NCI-H524 (cell line): ENCODE measurements around the gene PCDHA8.
A peak's percentile ranks its signal among the peaks of the same experiment; 100 is the strongest.
"Not testable (repeated sequence)": the region's sequence is repeated elsewhere in the genome, so short reads cannot be mapped to it uniquely, and the experiment has no call there.

Source experiments
- DNase-seq, 2 experiments: peaks; one replicate each; lab custom pipeline; 2025; lab: John Stamatoyannopoulos, UW

PCDHA8 gene, protein sequence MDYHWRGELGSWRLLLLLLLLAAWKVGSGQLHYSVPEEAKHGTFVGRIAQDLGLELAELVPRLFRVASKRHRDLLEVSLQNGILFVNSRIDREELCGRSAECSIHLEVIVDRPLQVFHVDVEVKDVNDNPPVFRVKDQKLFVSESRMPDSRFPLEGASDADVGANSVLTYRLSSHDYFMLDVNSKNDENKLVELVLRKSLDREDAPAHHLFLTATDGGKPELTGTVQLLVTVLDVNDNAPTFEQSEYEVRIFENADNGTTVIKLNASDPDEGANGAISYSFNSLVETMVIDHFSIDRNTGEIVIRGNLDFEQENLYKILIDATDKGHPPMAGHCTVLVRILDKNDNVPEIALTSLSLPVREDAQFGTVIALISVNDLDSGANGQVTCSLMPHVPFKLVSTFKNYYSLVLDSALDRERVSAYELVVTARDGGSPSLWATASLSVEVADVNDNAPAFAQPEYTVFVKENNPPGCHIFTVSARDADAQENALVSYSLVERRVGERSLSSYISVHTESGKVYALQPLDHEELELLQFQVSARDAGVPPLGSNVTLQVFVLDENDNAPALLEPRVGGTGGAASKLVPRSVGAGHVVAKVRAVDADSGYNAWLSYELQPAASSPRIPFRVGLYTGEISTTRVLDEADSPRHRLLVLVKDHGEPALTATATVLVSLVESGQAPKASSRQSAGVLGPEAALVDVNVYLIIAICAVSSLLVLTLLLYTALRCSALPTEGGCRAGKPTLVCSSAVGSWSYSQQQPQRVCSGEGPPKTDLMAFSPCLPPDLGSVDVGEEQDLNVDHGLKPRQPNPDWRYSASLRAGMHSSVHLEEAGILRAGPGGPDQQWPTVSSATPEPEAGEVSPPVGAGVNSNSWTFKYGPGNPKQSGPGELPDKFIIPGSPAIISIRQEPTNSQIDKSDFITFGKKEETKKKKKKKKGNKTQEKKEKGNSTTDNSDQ

DNA sequence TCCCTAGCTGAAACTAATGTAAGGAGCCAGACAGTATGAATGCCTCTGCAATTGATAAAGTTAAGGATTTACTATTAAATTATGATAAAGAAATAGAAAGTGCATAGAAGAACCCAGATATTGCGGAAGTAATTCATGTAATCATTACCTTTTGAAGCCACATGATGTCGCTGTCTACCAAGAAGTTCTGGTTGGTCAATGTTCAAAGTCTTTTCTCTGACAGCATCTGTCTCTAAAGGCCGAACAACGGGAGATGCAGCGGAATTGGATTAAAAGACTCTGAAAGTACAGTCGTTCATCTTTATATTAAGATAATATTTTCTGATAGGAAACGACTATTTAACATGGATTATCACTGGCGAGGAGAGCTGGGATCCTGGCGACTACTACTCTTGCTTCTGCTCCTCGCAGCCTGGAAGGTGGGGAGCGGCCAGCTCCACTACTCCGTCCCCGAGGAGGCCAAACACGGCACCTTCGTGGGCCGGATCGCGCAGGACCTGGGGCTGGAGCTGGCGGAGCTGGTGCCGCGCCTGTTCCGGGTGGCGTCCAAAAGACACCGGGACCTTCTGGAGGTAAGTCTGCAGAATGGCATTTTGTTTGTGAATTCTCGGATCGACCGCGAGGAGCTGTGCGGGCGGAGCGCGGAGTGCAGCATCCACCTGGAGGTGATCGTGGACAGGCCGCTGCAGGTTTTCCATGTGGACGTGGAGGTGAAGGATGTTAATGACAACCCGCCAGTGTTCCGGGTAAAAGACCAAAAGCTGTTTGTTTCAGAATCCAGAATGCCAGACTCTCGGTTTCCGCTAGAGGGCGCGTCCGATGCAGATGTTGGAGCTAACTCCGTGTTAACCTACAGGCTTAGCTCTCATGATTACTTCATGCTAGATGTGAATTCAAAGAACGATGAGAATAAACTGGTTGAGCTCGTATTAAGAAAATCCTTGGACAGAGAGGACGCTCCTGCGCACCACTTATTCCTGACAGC is at the start of gene PCDHA8:
Gene PCDHA8, plus strand, starts transcription at position 210 of the 985 bp plus-strand sequence. Its CDS starts 135 bp downstream, at position 345.
- DNase-seq = peak; percentile 5 to 61

DNA sequence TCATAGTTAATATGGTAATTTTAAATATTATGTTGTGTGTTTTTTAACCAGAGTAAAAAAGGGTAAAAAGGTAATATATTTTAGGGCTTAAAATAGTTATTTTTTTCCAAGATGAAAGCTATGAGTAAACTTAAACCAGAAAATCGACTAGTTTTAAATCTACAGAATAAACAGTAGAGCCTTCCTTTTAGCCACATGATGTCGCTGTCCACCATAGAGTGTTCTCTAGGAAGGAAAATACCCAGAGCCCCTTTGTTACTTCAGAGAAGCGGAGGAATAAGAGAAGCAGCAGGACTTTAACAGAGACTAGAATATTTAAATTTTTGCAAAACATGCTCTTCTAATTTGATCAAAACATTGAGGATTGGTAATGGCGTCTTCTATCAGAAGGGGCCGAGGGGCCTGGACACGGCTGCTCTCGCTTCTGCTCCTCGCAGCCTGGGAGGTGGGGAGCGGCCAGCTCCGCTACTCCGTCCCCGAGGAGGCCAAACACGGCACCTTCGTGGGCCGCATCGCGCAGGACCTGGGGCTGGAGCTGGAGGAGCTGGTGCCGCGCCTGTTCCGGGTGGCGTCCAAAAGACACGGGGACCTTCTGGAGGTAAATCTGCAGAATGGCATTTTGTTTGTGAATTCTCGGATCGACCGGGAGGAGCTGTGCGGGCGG is 46.3 kb upstream of the PCDHA8 start, which contains the start of gene PCDHA2:
Gene PCDHA2, plus strand, starts transcription at position 258 of the 664 bp plus-strand sequence.
- DNase-seq = no peak

DNA sequence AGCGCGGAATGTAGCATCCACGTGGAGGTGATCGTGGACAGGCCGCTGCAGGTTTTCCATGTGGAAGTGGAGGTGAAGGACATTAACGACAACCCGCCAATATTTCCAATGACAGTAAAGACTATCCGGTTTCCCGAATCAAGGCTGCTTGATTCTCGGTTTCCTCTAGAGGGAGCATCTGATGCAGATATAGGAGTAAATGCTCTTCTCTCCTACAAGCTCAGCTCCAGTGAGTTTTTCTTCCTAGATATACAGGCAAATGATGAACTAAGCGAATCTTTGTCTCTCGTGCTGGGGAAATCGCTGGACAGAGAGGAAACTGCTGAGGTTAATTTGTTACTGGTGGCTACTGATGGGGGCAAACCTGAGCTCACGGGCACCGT is 45.7 kb upstream of the PCDHA8 start:
- DNase-seq = no peak

DNA sequence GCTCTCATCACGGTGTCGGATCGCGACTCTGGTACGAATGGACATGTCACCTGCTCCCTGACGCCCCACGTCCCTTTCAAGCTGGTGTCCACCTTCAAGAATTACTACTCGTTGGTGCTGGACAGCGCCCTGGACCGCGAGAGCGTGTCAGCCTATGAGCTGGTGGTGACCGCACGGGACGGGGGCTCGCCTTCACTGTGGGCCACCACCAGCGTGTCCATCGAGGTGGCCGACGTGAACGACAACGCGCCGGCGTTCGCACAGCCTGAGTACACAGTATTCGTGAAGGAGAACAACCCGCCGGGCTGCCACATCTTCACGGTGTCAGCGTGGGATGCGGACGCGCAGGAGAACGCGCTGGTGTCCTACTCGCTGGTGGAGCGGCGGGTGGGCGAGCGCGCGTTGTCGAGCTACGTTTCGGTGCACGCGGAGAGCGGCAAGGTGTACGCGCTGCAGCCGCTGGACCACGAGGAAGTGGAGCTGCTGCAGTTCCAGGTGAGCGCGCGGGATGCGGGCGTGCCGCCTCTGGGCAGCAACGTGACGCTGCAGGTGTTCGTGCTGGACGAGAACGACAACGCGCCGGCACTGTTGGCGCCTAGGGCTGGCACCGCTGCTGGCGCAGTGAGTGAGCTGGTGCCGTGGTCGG is 44.8 kb upstream of the PCDHA8 start:
- DNase-seq = not testable (repeated sequence)

DNA sequence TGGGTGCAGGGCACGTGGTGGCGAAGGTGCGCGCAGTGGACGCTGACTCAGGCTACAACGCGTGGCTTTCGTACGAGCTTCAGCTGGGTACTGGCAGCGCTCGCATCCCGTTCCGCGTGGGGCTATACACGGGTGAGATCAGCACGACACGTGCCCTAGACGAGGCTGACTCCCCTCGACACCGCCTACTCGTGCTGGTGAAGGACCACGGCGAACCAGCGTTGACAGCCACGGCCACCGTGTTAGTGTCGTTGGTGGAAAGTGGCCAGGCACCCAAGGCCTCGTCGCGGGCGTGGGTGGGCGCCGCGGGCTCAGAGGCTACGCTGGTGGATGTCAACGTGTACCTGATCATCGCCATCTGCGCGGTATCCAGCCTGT is 44.3 kb upstream of the PCDHA8 start:
- no peak for DNase-seq

DNA sequence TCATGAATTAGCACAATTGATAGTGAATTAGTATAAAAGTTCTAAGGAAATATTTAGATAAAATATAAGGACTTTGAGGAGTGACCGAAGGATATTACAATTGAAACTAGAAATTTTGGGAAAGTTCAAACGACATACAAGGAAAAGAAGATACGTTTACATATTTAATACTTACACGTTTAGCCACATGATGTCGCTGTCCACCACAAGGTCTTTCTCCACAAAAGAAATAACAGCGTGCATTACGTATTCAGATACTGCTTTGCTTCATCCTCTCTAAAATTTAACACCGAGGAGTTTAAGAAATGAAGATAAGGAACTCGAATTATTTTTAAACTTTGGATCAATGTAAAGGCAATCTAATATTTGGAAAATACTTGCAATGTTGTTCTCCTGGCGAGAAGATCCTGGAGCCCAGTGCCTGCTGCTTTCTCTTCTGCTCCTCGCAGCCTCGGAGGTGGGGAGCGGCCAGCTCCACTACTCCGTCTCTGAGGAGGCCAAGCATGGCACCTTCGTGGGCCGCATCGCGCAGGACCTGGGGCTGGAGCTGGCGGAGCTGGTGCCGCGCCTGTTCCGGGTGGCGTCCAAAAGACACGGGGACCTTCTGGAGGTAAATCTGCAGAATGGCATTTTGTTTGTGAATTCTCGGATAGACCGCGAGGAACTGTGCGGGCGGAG is 40.0 kb upstream of the PCDHA8 start, which contains the start of gene PCDHA3:
Gene PCDHA3, plus strand, starts transcription at position 242 of the 678 bp plus-strand sequence.
- DNase-seq = no peak

DNA sequence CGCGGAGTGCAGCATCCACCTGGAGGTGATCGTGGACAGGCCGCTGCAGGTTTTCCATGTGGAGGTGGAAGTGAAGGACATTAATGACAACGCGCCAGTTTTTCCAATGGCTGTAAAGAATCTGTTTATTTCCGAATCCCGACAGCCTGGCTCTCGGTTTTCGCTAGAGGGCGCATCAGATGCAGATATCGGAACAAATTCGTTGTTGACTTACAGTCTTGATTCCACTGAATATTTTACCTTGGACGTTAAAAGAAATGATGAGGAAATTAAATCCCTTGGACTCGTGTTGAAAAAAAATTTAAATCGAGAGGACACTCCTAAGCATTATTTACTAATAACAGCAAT is 39.5 kb upstream of the PCDHA8 start:
- no peak for DNase-seq

DNA sequence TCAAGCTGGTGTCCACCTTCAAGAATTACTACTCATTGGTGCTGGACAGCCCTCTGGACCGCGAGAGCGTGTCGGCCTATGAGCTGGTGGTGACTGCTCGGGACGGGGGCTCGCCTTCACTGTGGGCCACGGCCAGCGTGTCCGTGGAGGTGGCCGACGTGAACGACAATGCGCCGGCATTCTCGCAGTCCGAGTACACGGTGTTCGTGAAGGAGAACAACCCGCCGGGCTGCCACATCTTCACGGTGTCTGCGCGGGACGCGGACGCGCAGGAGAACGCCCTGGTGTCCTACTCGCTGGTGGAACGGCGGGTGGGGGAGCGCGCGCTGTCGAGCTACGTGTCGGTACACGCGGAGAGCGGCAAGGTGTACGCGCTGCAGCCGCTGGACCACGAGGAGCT is 38.6 kb upstream of the PCDHA8 start:
- DNase-seq = not testable (repeated sequence)

DNA sequence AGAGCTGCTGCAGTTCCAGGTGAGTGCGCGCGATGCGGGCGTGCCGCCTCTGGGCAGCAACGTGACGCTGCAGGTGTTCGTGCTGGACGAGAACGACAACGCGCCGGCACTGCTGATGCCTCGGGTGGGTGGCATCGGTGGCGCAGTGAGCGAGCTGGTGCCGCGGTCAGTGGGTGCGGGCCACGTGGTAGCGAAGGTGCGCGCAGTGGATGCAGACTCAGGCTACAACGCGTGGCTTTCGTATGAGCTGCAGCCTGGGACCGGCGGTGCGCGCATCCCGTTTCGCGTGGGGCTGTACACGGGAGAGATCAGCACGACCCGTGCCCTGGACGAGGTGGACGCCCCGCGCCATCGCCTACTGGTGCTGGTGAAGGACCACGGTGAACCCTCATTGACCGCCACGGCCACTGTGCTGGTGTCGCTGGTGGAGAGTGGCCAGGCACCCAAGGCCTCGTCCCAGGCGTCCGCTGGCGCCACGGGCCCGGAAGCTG is 38.2 kb upstream of the PCDHA8 start:
- DNase-seq = no peak

DNA sequence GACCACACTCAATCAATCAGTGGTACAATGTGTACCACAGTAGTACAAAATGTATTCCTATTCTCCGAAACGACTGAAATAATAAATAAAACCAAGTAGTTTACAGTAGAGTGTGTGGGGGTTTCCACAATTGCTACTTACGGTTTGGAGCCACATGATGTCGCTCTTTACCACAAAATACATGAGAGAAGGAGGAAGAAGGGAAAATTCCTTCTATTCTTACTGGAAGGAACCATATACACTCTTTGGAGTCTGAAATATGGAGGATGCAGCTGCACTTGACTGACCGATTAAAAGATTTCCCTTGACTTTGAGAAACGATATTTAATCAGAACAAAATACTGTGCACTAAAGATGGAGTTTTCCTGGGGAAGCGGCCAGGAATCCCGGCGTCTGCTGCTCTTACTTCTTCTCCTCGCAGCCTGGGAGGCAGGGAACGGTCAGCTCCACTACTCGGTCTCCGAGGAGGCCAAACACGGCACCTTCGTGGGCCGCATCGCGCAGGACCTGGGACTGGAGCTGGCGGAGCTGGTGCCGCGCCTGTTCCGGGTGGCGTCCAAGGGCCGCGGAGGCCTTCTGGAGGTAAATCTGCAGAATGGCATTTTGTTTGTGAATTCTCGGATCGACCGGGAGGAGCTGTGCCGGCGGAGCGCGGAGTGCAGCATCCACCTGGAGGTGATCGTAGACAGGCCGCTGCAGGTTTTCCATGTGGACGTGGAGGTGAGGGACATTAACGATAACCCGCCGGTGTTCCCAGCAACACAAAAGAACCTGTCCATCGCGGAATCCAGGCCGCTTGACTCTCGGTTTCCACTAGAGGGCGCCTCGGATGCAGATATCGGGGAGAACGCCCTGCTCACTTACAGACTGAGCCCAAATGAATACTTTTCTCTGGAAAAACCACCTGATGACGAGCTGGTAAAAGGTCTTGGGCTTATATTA is 33.9 kb upstream of the PCDHA8 start, which contains the start of gene PCDHA4:
Gene PCDHA4, plus strand, starts transcription at position 235 of the 942 bp plus-strand sequence.
- DNase-seq = no peak

DNA sequence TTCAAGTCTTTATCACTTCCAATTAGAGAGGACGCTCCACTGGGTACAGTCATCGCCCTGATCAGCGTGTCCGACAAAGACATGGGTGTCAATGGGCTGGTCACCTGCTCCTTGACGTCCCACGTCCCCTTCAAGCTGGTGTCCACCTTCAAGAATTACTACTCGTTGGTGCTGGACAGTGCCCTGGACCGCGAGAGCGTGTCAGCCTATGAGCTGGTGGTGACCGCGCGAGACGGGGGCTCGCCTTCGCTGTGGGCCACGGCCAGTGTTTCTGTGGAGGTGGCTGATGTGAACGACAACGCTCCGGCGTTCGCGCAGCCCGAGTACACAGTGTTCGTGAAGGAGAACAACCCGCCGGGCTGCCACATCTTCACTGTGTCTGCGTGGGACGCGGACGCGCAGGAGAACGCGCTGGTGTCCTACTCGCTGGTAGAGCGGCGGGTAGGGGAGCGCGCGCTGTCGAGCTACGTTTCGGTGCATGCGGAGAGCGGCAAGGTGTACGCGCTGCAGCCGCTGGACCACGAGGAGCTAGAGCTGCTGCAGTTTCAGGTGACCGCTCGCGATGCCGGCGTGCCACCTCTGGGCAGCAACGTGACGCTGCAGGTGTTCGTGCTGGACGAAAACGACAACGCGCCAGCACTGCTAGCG is 32.6 kb upstream of the PCDHA8 start:
- not testable (repeated sequence) for DNase-seq

DNA sequence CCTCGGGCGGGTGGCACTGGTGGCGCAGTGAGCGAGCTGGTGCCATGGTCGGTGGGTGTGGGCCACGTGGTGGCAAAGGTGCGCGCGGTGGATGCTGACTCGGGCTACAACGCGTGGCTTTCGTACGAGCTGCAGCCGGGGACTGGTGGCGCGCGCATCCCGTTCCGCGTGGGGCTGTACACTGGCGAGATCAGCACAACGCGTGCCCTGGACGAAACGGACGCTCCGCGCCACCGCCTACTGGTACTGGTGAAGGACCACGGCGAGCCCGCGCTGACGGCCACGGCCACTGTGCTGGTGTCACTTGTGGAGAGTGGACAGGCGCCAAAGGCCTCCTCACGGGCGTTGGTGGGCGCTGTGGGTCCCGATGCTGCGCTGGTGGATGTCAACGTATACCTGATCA is 32.1 kb upstream of the PCDHA8 start:
- no peak for DNase-seq

DNA sequence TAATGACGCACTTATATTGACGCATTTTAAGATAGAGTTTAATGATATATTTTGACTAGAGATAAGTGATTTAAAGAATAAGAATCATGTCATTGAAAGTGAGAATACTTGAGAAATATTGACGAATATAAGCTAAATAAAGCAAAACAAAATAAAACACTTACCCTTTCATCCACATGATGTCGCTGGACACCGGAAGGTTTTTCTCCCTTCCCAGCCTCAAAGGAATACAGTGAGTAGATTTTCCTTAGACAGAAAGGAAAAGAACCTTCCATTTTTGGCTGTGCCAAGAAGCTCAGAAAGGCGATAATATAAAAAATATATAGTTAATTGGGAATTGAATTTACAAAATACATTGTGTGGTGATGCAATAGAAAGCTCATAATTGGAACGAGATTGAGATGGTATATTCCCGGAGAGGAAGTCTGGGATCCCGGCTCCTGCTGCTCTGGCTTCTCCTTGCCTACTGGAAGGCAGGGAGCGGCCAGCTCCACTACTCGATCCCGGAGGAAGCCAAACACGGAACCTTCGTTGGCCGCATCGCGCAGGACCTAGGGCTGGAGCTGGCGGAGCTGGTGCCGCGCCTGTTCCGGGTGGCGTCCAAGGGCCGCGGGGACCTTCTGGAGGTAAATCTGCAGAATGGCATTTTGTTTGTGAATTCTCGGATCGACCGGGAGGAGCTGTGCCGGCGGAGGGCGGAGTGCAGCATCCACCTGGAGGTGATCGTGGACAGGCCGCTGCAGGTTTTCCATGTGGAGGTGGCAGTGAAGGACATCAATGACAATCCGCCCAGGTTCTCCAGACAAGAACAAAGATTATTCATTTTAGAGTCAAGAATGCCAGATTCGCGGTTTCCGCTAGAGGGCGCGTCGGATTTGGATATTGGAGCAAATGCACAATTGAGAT is 19.4 kb upstream of the PCDHA8 start, which contains the start of gene PCDHA5:
Gene PCDHA5, plus strand, starts transcription at position 239 of the 906 bp plus-strand sequence.
- DNase-seq = no peak

DNA sequence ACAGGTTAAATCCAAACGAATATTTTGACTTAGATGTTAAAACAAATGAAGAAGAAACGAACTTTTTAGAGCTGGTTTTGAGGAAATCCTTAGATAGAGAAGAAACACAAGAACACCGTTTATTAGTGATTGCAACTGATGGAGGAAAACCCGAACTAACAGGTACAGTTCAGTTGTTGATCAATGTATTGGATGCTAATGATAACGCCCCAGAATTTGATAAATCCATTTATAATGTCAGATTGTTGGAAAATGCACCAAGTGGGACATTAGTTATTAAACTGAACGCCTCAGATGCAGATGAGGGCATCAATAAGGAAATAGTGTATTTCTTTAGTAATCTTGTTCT is 18.7 kb upstream of the PCDHA8 start:
- DNase-seq = no peak

DNA sequence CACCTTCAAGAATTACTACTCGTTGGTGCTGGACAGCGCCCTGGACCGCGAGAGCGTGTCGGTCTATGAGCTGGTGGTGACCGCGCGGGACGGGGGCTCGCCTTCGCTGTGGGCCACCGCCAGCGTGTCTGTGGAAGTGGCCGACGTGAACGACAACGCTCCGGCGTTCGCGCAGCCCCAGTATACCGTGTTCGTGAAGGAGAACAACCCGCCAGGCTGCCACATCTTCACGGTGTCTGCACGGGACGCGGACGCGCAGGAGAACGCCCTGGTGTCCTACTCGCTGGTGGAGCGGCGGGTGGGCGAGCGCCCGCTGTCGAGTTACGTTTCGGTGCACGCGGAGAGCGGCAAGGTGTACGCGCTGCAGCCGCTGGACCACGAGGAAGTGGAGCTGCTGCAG is 18.0 kb upstream of the PCDHA8 start:
- not testable (repeated sequence) for DNase-seq

DNA sequence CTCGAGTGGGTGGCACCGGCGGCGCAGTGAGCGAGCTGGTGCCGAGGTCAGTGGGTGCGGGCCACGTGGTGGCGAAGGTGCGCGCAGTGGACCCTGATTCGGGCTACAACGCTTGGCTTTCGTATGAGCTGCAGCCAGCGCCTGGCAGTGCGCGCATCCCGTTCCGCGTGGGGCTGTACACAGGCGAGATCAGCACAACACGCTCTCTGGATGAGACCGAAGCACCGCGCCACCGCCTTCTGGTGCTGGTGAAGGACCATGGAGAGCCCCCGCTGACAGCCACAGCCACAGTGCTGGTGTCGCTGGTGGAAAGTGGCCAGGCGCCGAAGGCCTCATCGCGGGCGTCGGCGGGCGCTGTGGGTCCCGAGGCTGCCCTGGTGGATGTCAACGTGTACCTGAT is 17.5 kb upstream of the PCDHA8 start:
- no peak for DNase-seq
